IMR-90 (cell line): Measurements from ENCODE around the gene CERT1. TPM values are rescaled to one million over a fixed set of nuclear protein-coding genes. Genes with fewer than 3 reads are reported as not detected.

ENCODE experiments used
- ATAC-seq: fragments of 200-7000 bp; cut with Tn5 transposase; 2 replicates; pipeline ENCODE4 v1.9.1; 2020; ENCODE audit warnings: low read depth, mild to moderate bottlenecking, moderate library complexity
- BruUV-seq: library from RNA; stranded (reverse); fragments of 400-500 nt; replicated peaks from 2 replicates; lab custom pipeline; 2021; lab: Mats Ljungman, UMichigan
- CTCF ChIA-PET: fragments of 300-600 bp; formaldehyde crosslinking; extraction: SDS; loops from one replicate; lab custom pipeline; 2021; ENCODE audit warnings: antibody characterized with exemption; lab: Yijun Ruan, JAX
- POLR2A ChIA-PET: fragments of 300-600 bp; sonication (Branson Sonifier 250); formaldehyde crosslinking; loops from one replicate; lab custom pipeline; 2022; ENCODE audit warnings: antibody characterized with exemption; ENCODE audit not compliant: unreplicated experiment; lab: Charles Lee
- DNase-seq: peaks from one replicate; pipeline ENCODE4 v3.0.0; 2013
- H2AFZ ChIP-seq: replicated peaks from 2 replicates; pipeline ENCODE3; 2013; ENCODE audit warnings: low read length, mild to moderate bottlenecking; ENCODE audit not compliant: poor library complexity
- H2AK5ac ChIP-seq: 2 replicates; pipeline ENCODE4 v1.6.1; 2013; ENCODE audit warnings: low read depth, low read length, inconsistent platforms
- H2AK9ac ChIP-seq: replicated peaks from 2 replicates; pipeline ENCODE3; 2013; ENCODE audit warnings: mild to moderate bottlenecking, low read depth, low read length, moderate library complexity; ENCODE audit not compliant: poor library complexity
- H2BK120ac ChIP-seq: 2 replicates; pipeline ENCODE4 v1.6.1; 2013; ENCODE audit warnings: low read depth, low read length, inconsistent platforms
- H2BK15ac ChIP-seq: 3 replicates; pipeline ENCODE4 v1.6.1; 2013; ENCODE audit warnings: low read depth, low read length, inconsistent platforms
- H2BK20ac ChIP-seq: 2 replicates; pipeline ENCODE4 v1.6.1; 2013; ENCODE audit warnings: low read depth, mild to moderate bottlenecking, inconsistent platforms, low read length, moderate library complexity
- H2BK5ac ChIP-seq: 2 replicates; pipeline ENCODE4 v1.6.1; 2013; ENCODE audit warnings: mild to moderate bottlenecking, low read depth, low read length, inconsistent platforms; ENCODE audit not compliant: poor library complexity, severe bottlenecking
- H3K14ac ChIP-seq: replicated peaks from 2 replicates; pipeline ENCODE4 v1.6.1; 2013; ENCODE audit warnings: low read depth, low read length, inconsistent platforms
- H3K18ac ChIP-seq: 2 replicates; pipeline ENCODE4 v1.6.1; 2013; ENCODE audit warnings: low read depth, low read length, control low read depth
- H3K23ac ChIP-seq: 2 replicates; pipeline ENCODE4 v1.6.1; 2013; ENCODE audit warnings: low read depth, low read length, inconsistent platforms
- H3K27ac ChIP-seq: 2 replicates; pipeline ENCODE4 v1.5.1; 2013; ENCODE audit warnings: mild to moderate bottlenecking, control low read depth, low read length; ENCODE audit not compliant: insufficient read depth
- H3K27me3 ChIP-seq: 2 replicates; pipeline ENCODE4 v1.6.1; 2013; ENCODE audit warnings: low read length; ENCODE audit not compliant: control insufficient read depth, insufficient read depth
- H3K36me3 ChIP-seq: 2 replicates; pipeline ENCODE4 v1.6.1; 2013; ENCODE audit warnings: low read length, mixed read lengths; ENCODE audit not compliant: control insufficient read depth, insufficient read depth
- H3K4ac ChIP-seq: 2 replicates; pipeline ENCODE4 v1.6.1; 2013; ENCODE audit warnings: low read depth, low read length, inconsistent platforms
- H3K4me1 ChIP-seq: 2 replicates; pipeline ENCODE4 v1.6.1; 2013; ENCODE audit warnings: low read length, mixed read lengths; ENCODE audit not compliant: control insufficient read depth, insufficient read depth
- H3K4me2 ChIP-seq: 2 replicates; pipeline ENCODE4 v1.6.1; 2013; ENCODE audit warnings: low read depth, mild to moderate bottlenecking, control low read depth, low read length, moderate library complexity
- H3K4me3 ChIP-seq: 2 replicates; pipeline ENCODE4 v1.5.1; 2013; ENCODE audit warnings: low read depth, mild to moderate bottlenecking, control low read depth, low read length, moderate library complexity; ENCODE audit not compliant: insufficient read depth
- H3K56ac ChIP-seq: 2 replicates; pipeline ENCODE4 v1.6.1; 2013; ENCODE audit warnings: low read length, inconsistent platforms; ENCODE audit not compliant: insufficient read depth; ENCODE audit errors: extremely low read depth
- H3K79me1 ChIP-seq, 2 experiments: 2 replicates each; pipeline ENCODE4 v1.6.1; 2013; ENCODE audit warnings: low read length in 2 of 2, inconsistent platforms in 1 of 2, low read depth in 1 of 2
- H3K9ac ChIP-seq: 2 replicates; pipeline ENCODE4 v1.6.1; 2013; ENCODE audit warnings: low read depth, low read length, control low read depth
- H3K9me1 ChIP-seq: 2 replicates; pipeline ENCODE4 v1.6.1; 2013; ENCODE audit warnings: low read length, inconsistent platforms; ENCODE audit not compliant: insufficient read depth
- H3K9me3 ChIP-seq: 2 replicates; pipeline ENCODE4 v1.6.1; 2013; ENCODE audit warnings: low read length; ENCODE audit not compliant: control insufficient read depth, insufficient read depth
- H4K20me1 ChIP-seq: 2 replicates; pipeline ENCODE4 v1.6.1; 2013; ENCODE audit warnings: low read length, inconsistent platforms; ENCODE audit not compliant: insufficient read depth
- H4K5ac ChIP-seq: 2 replicates; pipeline ENCODE4 v1.6.1; 2013; ENCODE audit warnings: mild to moderate bottlenecking, low read depth, low read length, control low read depth
- H4K8ac ChIP-seq, 2 experiments: 2 replicates each; pipeline ENCODE4 v1.6.1; 2013; ENCODE audit warnings: low read depth in 2 of 2, low read length in 2 of 2, control low read depth in 1 of 2, inconsistent platforms in 1 of 2
- H4K91ac ChIP-seq: 2 replicates; pipeline ENCODE4 v1.6.1; 2013; ENCODE audit warnings: low read depth, low read length, inconsistent platforms; ENCODE audit not compliant: insufficient read depth
- BHLHE40 ChIP-seq: fragments of 150-350 bp; IDR thresholded peaks from 2 replicates; pipeline ENCODE4 v1.6.1; 2016; ENCODE audit warnings: mild to moderate bottlenecking, low read depth, low read length
- CHD1 ChIP-seq: IDR thresholded peaks from 2 replicates; pipeline ENCODE4 v1.6.1; 2012; ENCODE audit warnings: low read depth, low read length, improper control_type of control experiment
- FOS ChIP-seq: fragments of 150-350 bp; IDR thresholded peaks from 2 replicates; pipeline ENCODE4 v1.6.1; 2016; ENCODE audit warnings: low read depth, low read length
- MXI1 ChIP-seq: IDR thresholded peaks from 2 replicates; pipeline ENCODE4 v1.6.1; 2012; ENCODE audit warnings: low read depth, mild to moderate bottlenecking, low read length, moderate library complexity, borderline replicate concordance
- NFE2L2 ChIP-seq: fragments of 150-350 bp; IDR thresholded peaks from 2 replicates; pipeline ENCODE4 v1.6.1; 2016; ENCODE audit warnings: low read depth, mild to moderate bottlenecking, low read length
- POLR2A ChIP-seq: IDR thresholded peaks from 2 replicates; pipeline ENCODE4 v1.6.1; 2012; ENCODE audit warnings: mild to moderate bottlenecking, low read depth, low read length
- RAD21 ChIP-seq: IDR thresholded peaks from 2 replicates; pipeline ENCODE4 v1.6.1; 2012; ENCODE audit warnings: low read length, improper control_type of control experiment
- SMC3 ChIP-seq: fragments of 150-350 bp; IDR thresholded peaks from 2 replicates; pipeline ENCODE4 v1.6.1; 2016; ENCODE audit warnings: low read depth, mild to moderate bottlenecking, antibody characterized with exemption, low read length, moderate library complexity
- WGBS, 2 experiments: methylation state at CpG; one replicate each; pipeline versions ENCODE4 v1.1.5 to v1.1.7; 2013; ENCODE audit warnings: missing lambda C conversion rate in 2 of 2; ENCODE audit not compliant: insufficient read length in 1 of 2; ENCODE audit errors: extremely low coverage in 2 of 2; 5-methylcytosine and 5-hydroxymethylcytosine counted together
- dilution Hi-C: fragments of 300-500 bp; cut with HindIII; formaldehyde crosslinking; loops from one replicate; pipeline ENCODE4 v1.14.3; 2018; ENCODE audit warnings: low sequenced_read_pairs; ENCODE audit not compliant: unreplicated experiment
- in situ Hi-C: fragments of 300-500 bp; cut with MboI; formaldehyde crosslinking; loops from 3 replicates; pipeline ENCODE4 v1.14.3; 2019; ENCODE audit warnings: low sequenced_read_pairs, inconsistent platforms, mixed read lengths
- intact Hi-C: fragments of 100-400 bp; cut with micrococcal nuclease; formaldehyde crosslinking; loops from 2 replicates; pipeline ENCODE4 v1.10.0; 2022
- polyA plus RNA-seq, 3 experiments: library from polyadenylated mRNA; depleted of rRNA; stranded (reverse); fragments of >200 nt; gene quantifications; 2 replicates each; pipeline ENCODE4 v1.2.3, GENCODE V29; 2012; ENCODE audit warnings: low replicate concordance in 1 of 3
- total RNA-seq: library from RNA; depleted of rRNA; stranded (reverse); fragments of >200 nt; gene quantifications from 2 replicates; pipeline ENCODE4 v1.2.3, GENCODE V29; 2012

The CERT1 gene
- total and polyA plus RNA-seq, 2 of the 4 experiments (the other 2 are of a cell fraction): 7.2 TPM

- Histone ChIP-seq H2BK120ac (no peak overlapping the region), H3K9me3 (no peaks in the 10 kb centered on the region), H3K27me3 (no peaks in the 10 kb centered on the region), H3K36me3 (peaks cover 7% of the 10 kb centered on the region; the same call in 1 of the 2 replicates), H3K18ac (no peak overlapping the region), H2AK5ac (no peak overlapping the region), H3K4ac (no peak overlapping the region), H2AK9ac (no peak overlapping the region), H4K5ac (no peak overlapping the region), H3K27ac (no peak overlapping the region), H3K23ac (no peak overlapping the region), H3K56ac (no peak overlapping the region), H3K14ac (no peak overlapping the region), H4K8ac (no peak overlapping the region), H2AFZ (no peak overlapping the region), H3K9ac (no peak overlapping the region), H4K91ac (no peak overlapping the region), H2BK15ac (no peak overlapping the region), H3K79me1 (no peaks in the 10 kb centered on the region; a peak in 2 of 4 replicates), H3K4me1 (no peaks in the 10 kb centered on the region), H2BK20ac (no peak overlapping the region), H2BK5ac (no peak overlapping the region), H3K9me1 (no peaks in the 10 kb centered on the region), H3K4me2 (no peak overlapping the region), H4K20me1 (no peaks in the 10 kb centered on the region), H3K4me3 (no peak overlapping the region)
- POLR2A ChIA-PET: no interaction called here
- in situ Hi-C loops: loop anchor here (25.0 kb wide), 1 partner anchor 299 kb away; no protein-coding TSS in a partner anchor
- WGBS, 2 experiments: no CpG with 5 or more reads among the region's 6 CpGs
- CTCF ChIA-PET: no interaction called here
- no TSS peak for BruUV-seq
- no peak for ATAC-seq
- no peak for DNase-seq
- intact Hi-C loops: no loop called here
- dilution Hi-C loops: no loop called here
- TF ChIP-seq MXI1: no peak
- no peak for TF ChIP-seq POLR2A
- TF ChIP-seq CHD1: no peak
- no peak for TF ChIP-seq FOS
- no peak for TF ChIP-seq RAD21
- no peak for TF ChIP-seq SMC3
- TF ChIP-seq NFE2L2: no peak
- TF ChIP-seq BHLHE40: no peak
Measured at GRCh38 chr5:75387806-75388205, 123.6 kb downstream of the CERT1 start.
